Dermis microvascular lymphatic vessel endothelial cell (primary cell): Measurements from ENCODE around the gene MEA1. TPM values are rescaled to one million over a fixed set of nuclear protein-coding genes. Genes with fewer than 3 reads are reported as not detected.

Experiments used
- DNase-seq, 2 donors: peaks; one replicate each; pipeline versions ENCODE4 v3.0.0 to v3.0.0-alpha.2; 2010; ENCODE audit warnings: low read depth in 2 of 2
- total RNA-seq: library from RNA; depleted of rRNA; stranded (reverse); fragments of >200 nt; gene quantifications from 2 replicates; pipeline ENCODE4 v1.2.1, GENCODE V29; 2014

Gene MEA1
- total RNA-seq, 1 donor from 2014 or later = 39.2 TPM

DNA sequence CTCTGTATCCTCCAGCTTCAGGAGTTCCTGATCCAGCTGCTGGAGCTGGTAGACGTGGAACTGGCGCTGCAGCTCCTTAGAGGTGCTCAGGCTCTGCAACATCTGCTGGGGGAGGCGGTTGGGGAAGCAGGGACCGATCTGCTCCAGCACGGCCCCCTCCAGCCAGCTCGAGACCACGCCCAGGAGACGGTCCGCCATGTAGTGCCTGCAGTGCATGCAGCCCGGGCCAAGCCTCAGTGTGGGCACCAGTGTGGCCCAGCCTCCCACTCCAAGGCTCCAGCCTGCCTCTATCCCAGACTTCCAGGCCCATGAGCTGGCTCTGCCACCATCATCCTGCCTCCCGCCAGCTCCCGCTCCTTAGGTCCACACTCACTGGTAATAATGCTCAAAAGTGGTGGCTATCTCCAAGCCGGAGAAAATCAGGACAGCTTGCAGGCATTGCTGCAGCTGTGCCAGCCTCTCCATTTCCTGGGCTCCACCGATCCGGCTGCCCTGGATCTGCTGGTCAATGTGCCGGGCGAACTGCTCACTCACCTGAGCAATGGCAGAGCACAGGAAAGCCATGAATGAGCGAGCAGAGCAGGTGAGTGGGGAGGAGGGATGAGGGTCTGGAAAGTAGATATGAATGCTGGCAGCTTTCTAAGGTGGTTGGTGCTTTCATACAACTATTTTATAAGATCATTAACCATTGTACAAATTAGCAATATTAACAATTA, 27.0 kb upstream of the MEA1 start:
- DNase-seq = no peak

DNA sequence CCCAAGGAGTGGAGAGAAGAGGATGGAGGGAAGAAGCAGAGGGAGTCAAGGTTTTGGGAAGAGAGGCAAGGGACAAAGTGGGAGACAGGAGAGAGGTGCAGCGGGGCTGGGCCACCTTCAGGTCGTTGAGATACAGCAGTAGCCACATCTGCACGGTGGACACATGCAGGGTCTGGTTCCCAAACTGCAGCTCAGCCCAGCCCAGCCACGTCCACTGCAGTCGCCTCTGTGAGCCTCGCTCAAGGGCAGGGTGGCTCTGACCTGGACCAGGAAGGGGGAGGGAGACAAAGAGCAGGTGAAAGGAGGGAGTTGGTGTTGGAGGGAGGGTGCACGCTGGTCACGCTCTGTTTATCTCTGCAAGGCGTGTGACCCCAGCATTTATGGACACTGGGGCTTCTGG, 25.0 kb upstream of the MEA1 start:
- DNase-seq = no peak

DNA sequence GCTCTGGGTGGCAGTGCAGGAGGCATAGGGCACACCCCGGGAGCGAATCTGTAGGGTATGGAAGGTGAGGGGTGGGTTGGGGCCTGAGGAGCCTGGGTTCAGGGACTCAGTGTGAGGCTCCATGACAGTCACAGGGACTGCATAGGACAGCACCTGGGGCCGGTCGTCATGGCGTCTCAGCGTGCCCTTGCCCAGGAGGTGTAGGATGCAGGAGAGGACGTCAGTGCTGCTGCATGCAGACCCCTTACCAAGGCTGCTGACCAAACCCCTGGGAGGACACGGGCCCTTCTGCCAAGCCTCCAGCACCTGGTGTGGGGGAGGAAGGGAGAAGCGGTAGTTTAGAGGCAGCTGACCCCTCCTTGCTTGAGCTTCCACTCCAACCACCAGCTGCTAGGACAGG, 24.0 kb upstream of the MEA1 start:
- DNase-seq = no peak

DNA sequence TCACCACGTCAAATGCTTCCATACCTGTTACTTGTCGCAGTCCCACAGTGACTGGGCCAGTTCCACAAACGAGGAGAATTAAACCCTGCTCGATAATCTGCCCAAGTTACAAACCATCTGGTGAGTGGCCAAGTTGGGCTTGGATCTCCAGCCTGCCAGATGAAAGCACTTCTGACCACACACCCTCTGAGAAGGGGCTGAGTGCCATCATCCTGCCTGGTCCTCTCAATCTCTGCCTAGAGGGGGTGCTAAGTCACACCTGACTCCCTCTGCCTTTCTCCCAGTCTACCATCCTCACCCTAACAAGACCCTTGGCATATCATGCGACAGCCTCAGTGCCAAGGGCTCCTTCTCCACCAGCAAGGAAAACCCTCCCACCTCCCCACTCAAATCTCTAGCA, 23.5 kb upstream of the MEA1 start:
- no peak for DNase-seq

DNA sequence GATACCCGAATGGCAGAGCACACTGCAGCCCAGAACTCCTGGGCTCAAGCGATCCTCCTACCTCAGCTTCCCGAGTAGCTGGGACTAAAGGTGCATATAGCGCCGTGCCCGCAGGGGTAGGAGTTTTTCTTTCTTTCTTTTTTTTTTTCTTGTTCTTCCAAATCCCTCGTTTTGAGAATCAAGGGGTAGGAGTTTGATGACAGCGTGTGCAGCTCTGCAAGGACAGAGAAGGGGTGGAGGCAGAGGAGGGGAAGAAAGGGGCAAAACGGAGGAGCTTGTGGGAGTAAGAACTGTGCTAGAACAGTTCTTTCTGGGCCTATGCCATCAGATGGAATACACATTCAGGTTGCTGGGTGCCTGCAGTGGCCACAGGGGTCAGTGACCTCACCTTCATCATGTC, 23.0 kb upstream of the MEA1 start:
- no peak for DNase-seq

DNA sequence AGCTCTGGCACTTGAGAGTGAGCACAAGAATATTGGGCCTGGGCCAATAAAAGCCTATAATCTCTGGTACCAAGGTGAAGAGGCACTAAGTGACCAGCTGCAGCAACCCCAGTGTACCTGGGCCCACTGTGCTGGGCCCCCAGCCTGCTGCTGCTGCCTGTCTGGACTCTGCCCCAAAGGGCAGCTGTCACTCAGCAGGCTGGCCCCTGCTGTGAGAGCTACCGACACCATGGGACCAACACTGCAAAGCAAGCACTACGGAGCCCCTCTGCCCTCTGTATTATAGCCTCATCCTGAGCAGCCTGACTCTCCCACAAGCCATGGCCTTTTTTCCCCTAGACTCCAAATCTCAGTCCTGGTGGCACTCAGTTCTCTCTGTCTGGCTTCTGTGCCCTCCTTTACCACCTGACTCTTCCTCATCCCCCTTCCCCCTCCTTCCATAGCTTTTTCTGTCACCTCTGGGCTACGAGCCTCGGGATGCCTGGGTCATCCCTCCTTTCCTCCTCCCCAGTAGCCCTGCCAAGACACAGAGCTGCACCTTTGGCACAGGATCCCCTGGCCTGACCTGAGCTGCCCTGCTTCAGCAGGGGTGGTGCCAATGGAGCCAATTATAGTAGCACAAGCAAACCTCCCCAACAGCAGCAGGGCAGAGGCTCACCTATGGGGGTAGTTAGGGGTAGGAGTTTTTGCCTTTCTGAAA, 21.9 kb upstream of the MEA1 start:
- no peak for DNase-seq

DNA sequence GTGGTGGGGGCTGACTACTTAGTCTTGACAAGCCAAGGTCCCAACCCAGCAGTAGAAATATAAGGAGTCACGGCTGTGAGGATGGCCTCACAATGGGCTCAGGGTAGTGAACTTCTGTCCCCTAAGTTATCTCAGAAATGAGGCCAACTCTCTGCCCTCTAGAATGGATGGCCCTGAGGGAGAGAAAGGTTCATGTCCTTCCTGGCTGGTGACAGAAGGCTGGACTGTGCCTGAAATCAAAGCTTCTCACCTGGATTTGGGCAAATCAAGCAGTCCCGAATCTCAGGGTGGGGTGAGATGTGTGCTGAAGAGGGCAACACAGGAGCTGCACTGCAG, 20.4 kb upstream of the MEA1 start:
- DNase-seq = no peak

DNA sequence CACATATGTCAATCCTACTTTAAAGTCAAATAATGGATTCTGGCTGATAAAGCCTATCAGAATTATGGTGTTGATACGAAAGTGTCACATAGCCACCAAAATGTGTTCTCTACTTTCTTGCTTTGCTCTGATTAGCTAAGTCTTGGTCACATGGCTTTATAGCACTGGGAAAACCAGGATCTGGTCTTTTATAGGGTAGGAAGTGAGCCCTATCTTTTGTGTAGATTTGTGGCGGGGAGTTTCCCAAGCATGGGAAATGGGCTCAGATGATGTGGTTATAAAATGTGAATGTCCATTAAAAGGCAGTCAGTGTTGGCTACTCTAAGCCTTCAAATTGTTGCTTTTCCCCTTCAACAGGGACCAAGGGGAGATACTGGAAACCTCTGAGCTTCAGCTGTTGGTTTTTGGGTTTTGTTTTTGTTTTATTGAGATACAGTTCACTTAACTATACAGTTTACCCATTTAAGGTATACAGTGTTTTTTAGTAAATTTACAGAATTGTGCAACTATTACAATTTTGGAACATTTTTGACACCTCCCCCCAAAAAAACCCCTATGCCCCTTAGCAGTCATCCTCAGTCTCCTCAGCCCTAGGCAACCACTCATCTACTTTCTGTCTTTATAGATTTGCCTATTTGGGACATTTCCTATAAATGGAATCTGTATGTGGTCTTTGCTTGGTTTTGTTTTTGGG, 19.9 kb upstream of the MEA1 start:
- no peak for DNase-seq

DNA sequence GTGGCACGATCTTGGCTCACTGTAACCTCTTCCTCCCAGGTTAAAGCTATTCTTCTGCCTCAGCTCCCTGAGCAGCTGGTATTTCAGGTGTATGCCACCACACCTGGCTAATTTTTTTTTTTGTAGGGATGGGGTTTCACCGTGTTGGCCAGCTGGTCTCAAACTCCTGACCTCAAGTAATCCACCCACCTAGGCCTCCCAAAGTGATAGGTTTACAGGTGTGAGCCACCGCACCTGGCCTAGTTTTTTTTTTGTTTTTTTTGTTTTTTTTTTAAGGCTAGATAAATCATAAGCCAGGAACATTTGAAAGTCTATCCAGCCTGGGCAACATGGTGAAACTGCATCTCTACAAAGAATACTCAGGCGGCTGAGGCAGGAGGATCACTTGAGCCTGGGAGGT, 18.6 kb upstream of the MEA1 start:
- DNase-seq = no peak

DNA sequence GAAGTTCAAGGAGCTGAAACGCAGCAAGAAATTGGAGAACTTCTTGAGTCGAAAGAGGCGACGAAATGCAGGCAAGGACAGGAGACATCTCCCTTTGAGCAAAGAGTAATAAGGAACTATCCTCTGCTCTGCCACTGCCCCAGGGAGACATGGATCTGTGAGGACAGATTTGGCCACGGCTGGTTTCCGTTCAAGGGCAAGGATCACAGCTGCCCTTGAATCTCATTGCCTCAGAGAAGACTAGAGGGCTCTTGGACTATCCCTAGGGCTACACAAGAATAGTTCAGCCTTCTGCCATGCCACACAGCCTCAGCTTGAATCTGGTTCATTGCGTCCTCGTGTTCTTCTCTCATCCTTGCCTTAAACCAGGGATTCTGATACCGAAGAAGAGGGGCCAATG, 15.4 kb upstream of the MEA1 start:
- no peak for DNase-seq

DNA sequence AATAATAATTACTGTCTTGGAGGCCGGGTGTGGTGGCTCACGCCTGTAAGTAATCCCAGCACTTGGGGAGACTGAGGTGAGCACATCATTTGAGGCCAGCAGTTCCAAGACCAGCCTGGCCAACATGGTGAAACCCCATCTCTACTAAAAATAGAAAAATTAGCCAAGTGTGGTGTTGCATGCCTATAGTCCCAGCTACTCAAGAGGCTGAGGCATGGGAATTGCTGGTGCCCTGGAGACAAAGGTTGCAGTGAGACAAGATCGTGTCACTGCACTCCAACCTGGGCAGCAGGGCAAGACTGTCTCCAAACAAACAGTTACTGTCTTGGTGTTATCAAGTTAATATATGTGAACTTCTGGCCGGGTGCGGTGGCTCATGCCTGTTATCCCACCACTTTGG, 12.6 kb upstream of the MEA1 start:
- no peak for DNase-seq

DNA sequence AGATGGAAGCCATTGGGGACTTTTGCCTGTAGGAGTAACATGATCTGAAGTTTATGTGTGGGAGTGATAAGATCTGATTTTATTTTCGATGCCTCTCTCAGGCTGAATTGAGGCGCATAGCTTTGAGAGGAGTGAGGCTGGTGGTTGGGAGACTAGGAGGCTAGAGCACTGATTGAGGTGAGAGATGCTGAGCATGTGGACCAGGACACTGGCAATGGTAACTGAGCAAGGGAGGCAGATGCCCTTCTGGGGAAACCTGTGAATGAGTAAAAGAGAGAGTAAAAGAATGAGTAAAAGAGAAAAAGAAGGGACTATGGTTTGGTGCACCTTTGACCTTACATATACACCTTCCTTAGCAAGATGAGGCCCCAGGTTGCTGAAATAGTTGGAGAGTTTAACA, 10.7 kb upstream of the MEA1 start:
- no peak for DNase-seq

DNA sequence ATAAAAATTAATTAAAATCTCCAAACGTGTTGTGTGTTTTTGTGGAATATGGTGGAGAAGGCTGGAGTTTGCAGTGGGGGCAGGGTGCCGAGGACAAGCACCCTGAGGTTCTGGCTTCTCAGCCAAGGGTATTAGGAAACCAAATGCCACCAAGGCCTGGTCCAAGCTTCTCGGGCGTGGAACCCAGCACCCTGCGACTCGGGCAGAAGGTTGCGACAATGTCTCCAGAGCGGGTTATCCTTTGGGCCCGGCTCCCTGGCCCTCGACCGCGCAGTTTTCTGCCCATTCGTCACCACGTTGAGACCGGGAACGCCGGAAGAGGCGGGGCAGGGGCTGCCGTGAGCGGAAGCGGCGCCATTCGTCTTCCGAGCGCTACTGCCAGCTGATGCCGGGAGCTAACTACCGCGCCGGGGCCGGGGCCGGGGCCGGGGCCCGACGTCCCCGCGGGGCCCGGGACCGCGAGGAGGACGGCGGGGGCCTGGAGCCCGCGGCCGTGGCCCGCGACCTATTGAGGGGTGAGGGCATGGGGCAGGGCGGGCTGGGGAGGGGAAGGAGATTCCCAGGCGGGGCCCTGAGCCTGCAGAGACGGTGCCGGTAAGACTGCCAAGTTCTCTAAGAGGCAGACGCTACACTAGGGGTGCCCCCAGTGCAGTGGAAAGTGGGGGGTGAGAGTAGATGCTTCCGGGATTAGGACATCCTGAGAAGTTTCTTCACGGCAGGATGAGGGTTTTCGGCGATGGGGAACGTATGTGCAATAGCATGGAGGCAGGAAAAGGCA, 7.7 kb upstream of the MEA1 start, which contains the start of gene RRP36:
Gene RRP36, plus strand, starts transcription at position 354 of the 778 bp plus-strand sequence. Its CDS starts 32 bp downstream, at position 386.
- DNase-seq = peak; percentile 30 to 70

DNA sequence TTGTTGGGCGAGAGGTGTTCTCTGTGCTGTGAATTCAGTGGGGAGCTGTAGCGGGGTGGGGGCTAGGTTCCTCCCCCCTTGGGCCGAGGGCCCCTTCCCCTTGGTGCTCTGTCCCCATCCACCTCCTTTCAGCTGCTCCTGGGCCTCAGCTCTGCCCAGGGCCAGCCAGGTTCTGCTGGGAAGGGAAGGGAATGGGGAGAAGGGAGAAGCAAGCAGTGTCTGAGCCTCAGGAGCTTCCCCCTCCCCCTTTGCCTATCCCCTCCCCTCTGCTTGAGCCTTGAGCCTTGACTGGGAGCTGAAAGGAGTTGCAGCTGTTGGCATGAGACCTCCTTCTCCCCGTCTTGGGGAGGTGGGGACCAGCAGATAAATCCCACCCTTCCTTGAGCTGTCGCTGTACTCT, 7.1 kb upstream of the MEA1 start:
- DNase-seq = no peak

DNA sequence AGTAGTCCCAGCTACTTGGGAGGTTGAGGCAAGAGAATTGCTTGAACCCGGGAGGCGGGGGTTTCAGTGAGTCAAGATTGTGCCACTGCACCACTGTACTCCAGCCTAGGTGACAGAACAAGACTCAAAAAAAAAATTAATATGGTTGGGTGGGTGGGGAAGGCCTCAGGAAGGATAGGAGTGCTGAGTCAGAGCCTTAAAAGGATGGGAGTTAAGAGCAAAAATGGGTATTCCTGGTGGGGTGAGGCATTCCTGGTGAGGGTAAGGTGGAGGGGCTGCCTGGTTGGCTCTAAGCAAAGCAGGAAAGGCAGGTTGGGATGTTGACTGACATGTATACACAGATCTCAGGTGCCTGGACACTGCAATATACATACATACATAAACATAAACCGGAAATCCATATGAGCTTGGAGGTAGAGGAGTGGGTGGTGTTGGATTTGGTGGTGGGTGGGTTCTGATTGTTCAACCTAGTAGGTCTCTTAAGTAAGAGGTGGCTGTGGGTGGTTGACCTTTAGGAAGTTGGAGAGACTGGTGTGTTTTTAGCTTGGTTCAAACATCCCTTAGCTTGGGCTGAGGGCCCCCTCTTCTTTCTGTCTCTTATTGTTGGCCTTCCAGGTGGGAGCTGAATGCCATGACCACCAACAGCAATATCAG, 6.4 kb upstream of the MEA1 start:
- no peak for DNase-seq

DNA sequence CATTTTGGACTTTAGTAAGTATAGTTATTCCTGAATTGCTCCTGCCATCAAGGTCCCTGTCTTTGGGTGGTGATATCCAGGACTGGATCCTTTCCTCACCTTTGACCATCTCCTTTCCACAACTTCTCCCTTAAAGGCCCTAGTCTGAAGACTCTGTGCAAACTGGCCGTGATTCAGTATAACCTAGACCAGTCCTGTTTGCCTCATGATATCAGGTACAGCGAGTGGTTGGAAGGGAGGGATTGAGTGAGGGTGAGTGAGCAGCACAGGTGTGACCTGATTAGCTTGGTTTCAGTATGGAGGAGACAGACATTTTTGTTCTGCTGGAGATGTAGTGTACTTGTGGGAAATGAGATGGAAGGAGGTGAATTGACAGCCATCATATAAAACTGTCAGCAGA, 5.4 kb upstream of the MEA1 start:
- DNase-seq = no peak

DNA sequence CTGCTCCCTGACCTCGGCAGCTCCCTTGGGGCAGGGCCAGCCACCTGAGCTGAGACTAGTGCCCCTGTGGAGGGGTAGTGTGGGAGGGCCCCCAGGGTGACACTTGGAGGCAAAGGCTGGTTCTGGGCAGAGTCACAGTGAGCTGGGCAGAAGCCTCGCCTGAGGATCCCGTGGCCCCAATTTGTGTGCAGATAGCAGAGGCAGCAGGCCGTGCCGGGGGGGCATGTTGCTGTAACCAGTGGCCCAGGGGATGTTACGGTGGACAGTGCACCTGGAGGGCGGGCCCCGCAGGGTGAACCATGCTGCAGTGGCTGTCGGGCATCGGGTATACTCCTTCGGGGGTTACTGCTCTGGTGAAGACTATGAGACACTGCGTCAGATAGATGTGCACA, 3.2 kb upstream of the MEA1 start:
- DNase-seq = no peak

DNA sequence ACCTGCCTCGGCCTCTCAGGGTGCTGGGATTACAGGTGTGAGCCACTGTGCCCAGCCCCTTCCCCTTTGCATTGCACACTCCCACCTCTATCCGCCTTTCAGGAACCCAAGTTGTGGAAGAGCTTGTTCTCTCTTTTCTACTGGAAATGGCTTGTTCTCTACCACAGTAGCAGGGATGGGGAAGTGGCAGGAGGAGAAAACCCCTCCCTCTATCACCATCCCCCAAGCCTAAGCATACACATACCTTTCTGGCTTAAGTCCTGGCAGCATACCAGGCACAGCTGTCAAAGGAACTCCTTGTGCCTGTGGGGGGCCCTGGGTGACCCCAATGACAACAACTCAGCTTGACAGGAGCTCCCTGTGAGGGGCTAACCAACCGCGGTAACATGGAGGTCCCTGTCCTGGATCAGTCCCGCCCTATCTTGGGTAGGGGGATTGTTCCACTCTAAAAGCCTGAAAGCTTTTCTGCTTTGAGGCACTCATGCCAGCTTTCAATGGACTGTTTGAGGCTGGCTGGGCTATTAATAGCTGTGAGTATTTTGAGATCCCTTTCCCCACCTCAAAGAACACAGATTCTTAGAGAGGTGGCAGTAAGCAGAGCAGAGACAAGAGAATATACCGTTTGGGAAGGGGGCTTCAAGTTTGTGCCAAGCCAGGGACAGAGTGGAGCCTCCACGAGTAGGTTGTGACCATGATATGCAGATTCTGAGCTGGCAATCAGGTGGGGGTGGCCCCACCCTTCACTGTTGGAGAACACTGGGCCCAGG, 2.6 kb upstream of the MEA1 start:
- no peak for DNase-seq

DNA sequence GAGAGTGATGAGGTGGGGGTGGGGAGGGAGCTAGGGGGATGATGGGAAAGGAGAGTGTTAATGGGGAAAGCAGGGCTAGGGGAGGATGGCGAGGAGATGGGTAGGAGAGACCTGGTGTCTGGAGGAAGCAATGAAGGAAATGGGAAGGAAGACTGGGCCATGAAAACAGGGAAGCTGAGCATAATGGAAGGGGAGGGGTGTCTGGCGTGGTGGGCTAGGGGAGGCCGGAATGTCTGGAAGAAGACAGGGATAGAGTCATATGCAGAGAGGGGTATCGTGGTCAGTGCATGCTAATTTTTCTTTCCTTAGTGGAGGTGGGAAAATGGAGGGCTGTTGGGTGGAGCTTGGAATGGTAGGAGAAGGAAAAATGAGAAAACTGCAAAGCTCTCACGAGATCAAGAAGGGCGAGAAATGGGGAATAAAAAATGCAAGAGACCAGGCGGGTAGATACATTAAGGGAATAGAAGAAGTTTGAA, 726 bp upstream of the MEA1 start:
- DNase-seq = peak in 1 of 2 donors; percentile 30

DNA sequence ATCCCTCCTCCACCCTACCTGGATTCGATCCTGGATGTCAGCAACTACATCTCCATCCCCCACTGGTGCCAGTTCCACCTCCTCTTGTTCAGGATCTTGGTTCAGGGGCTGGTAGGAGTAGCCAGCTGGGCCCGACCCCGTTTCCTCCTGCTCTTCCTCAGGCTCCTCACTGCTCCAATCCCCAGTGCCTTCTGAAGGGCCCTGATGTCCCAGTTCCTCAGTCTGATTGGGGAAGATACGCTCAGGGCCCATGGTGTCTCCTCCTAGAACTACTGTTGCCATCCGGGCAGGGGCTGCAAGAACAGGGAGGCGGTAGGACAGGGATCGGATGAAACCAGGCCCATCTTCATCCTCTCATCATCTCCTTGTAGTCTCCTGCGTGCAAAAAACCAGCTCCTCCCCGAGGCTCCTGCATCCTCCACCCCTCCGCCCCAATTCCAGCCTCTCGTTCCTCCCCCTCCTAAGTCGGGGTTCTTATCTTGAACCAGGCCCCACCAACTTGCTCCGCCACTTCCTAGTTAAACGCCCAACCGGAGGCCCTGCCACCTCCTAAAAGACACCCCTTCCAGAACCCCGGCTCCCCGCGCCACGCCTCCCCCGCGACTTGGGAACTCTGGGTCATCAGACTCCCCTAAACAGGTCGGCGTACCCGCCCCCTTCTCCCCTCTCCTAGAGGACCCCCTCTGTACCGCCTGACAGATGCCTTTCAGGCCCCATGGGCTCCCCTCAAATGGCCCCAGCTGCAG, 476 bp downstream of the MEA1 start:
- DNase-seq = no peak
